Caki2 (cell line): ENCODE data around the gene PARVG. TPM values are rescaled to one million over a fixed set of nuclear protein-coding genes. Genes with fewer than 3 reads are reported as not detected.

ENCODE experiments used
- DNase-seq: peaks from one replicate; pipeline ENCODE4 v3.0.0-alpha.2; 2015; ENCODE audit warnings: low read depth
- in situ Hi-C: cut with HindIII; loops from 2 replicates; pipeline ENCODE4 v1.10.0; 2016; ENCODE audit warnings: low sequenced_read_pairs, low pct_unique_long_range_greater_than_20kb, mixed read lengths
- total RNA-seq: library from RNA; depleted of rRNA; stranded (reverse); fragments of >200 nt; shearing (Covaris generic); gene quantifications from 2 replicates; pipeline ENCODE4 v1.2.3, GENCODE V29; 2014; ENCODE audit warnings: low replicate concordance

The PARVG gene
- total RNA-seq, 1 experiment from 2014 or later: not detected

- no peak for DNase-seq
- in situ Hi-C loops: no loop called here
Observed at GRCh38 chr22:44190381-44190976, 9.8 kb downstream of the PARVG start.

- in situ Hi-C loops: no loop called here
- DNase-seq: peak; percentile 69
Observed at GRCh38 chr22:44191036-44191454, 10.3 kb downstream of the PARVG start.

GRCh38 chr22:44192098-44192815 lies 11.5 kb downstream of the PARVG start:
- in situ Hi-C loops: no loop called here
- peak; percentile 87 for DNase-seq

GRCh38 chr22:44192816-44193534 lies 12.2 kb downstream of the PARVG start:
- DNase-seq: no peak
- in situ Hi-C loops: no loop called here

- in situ Hi-C loops: no loop called here
- DNase-seq: no peak
Observed at GRCh38 chr22:44193535-44193891, 12.8 kb downstream of the PARVG start.

GRCh38 chr22:44194569-44194968 lies 13.8 kb downstream of the PARVG start:
- in situ Hi-C loops: no loop called here
- DNase-seq: no peak

GRCh38 chr22:44195189-44195871 lies 14.6 kb downstream of the PARVG start:
- in situ Hi-C loops: no loop called here
- no peak for DNase-seq

GRCh38 chr22:44196241-44196640 lies 15.5 kb downstream of the PARVG start:
- in situ Hi-C loops: no loop called here
- no peak for DNase-seq

- in situ Hi-C loops: no loop called here
- no peak for DNase-seq
Observed at GRCh38 chr22:44196731-44197131, 16.0 kb downstream of the PARVG start.

GRCh38 chr22:44197271-44197670 lies 16.5 kb downstream of the PARVG start:
- in situ Hi-C loops: no loop called here
- no peak for DNase-seq

GRCh38 chr22:44199164-44199563 lies 18.4 kb downstream of the PARVG start:
- in situ Hi-C loops: no loop called here

GRCh38 chr22:44199866-44200265 lies 19.1 kb downstream of the PARVG start:
- in situ Hi-C loops: no loop called here
- DNase-seq: no peak

More at GRCh38 chr22:44199164-44199563, 18.4 kb downstream of the PARVG start:
- no peak for DNase-seq

GRCh38 chr22:44200451-44200850 lies 19.7 kb downstream of the PARVG start:
- in situ Hi-C loops: no loop called here
- no peak for DNase-seq

- in situ Hi-C loops: no loop called here
Observed at GRCh38 chr22:44200855-44201550, 20.3 kb downstream of the PARVG start.

GRCh38 chr22:44201665-44202064 lies 20.9 kb downstream of the PARVG start:
- no peak for DNase-seq
- in situ Hi-C loops: no loop called here

More at GRCh38 chr22:44200855-44201550, 20.3 kb downstream of the PARVG start:
- DNase-seq: no peak

- no peak for DNase-seq
- in situ Hi-C loops: no loop called here
Observed at GRCh38 chr22:44202261-44202789, 21.6 kb downstream of the PARVG start.

- in situ Hi-C loops: no loop called here
- no peak for DNase-seq
Observed at GRCh38 chr22:44203203-44203602, 22.5 kb downstream of the PARVG start.
